A549 (cell line): ENCODE measurements around the gene SETD2. TPM values are rescaled to one million over a fixed set of nuclear protein-coding genes. Genes with fewer than 3 reads are reported as not detected.
"Not testable (repeated sequence)": the region's sequence is repeated elsewhere in the genome, so short reads cannot be mapped to it uniquely, and the experiment has no call there.

Experiments used
- ATAC-seq, 2 experiments: fragments of 200-7000 bp in 1 of 2; fragments of >200 bp in 1 of 2; cut with Nextera tagmentation in 1 of 2; cut with Tn5 transposase in 1 of 2; 3 replicates each; pipeline versions ENCODE4 v1.8.0 to v1.9.1; 2018 to 2020; ENCODE audit warnings: mild to moderate bottlenecking in 1 of 2, moderate library complexity in 1 of 2
- CTCF ChIA-PET: fragments of 300-600 bp; sonication (Branson Sonifier 250); formaldehyde crosslinking; extraction: SDS; loops from one replicate; lab custom pipeline; 2021; ENCODE audit warnings: antibody characterized with exemption, inconsistent platforms; lab: Yijun Ruan, JAX
- POLR2A ChIA-PET: fragments of 350-600 bp; formaldehyde crosslinking; extraction: SDS; loops from one replicate; lab custom pipeline; 2021; ENCODE audit warnings: antibody characterized with exemption, inconsistent platforms; lab: Yijun Ruan, JAX
- DNase-seq, 2 experiments: peaks; one replicate each; pipeline versions ENCODE4 v3.0.0 to v3.0.0-alpha.2; 2011 to 2016; ENCODE audit warnings: low read depth in 1 of 2, low spot score in 1 of 2
- FAIRE-seq: peaks from 2 replicates; lab custom pipeline; 2011; peaks lifted over from hg19 to GRCh38; lab: Jason Lieb, UNC
- H3K27ac ChIP-seq, 2 experiments: fragments of >200 bp; sonication (Bioruptor Twin); formaldehyde crosslinking; 3 replicates each; pipeline ENCODE4 v1.5.1; 2016 to 2017
- H3K4me1 ChIP-seq: fragments of >200 bp; sonication (Bioruptor Twin); formaldehyde crosslinking; 3 replicates; pipeline ENCODE4 v1.6.1; 2016
- H3K4me2 ChIP-seq: fragments of >200 bp; sonication (Bioruptor Twin); formaldehyde crosslinking; 3 replicates; pipeline ENCODE4 v1.6.1; 2016
- H3K4me3 ChIP-seq: fragments of >200 bp; sonication (Bioruptor Twin); formaldehyde crosslinking; 3 replicates; pipeline ENCODE4 v1.5.1; 2016
- H3K9me3 ChIP-seq: fragments of >200 bp; sonication (Bioruptor Twin); formaldehyde crosslinking; 3 replicates; pipeline ENCODE4 v1.6.1; 2016
- CBX8 ChIP-seq: fragments of 200-600 bp; sonication (generic); IDR thresholded peaks from 2 replicates; pipeline ENCODE4 v1.6.1; 2016
- CEBPB ChIP-seq, 2 experiments: fragments of >200 bp in 1 of 2; sonication (Bioruptor Twin) in 1 of 2; formaldehyde crosslinking in 1 of 2; IDR thresholded peaks; 2 replicates each; pipeline ENCODE4 v1.6.1; 2012 to 2016
- CHD4 ChIP-seq: fragments of 200-600 bp; sonication (generic); IDR thresholded peaks from 2 replicates; pipeline ENCODE4 v1.6.1; 2016; ENCODE audit warnings: antibody characterized with exemption, mild to moderate bottlenecking, borderline replicate concordance
- CTCF ChIP-seq: fragments of >200 bp; sonication (Bioruptor Twin); formaldehyde crosslinking; IDR thresholded peaks from 3 replicates; pipeline ENCODE4 v1.5.1; 2016
- E2F6 ChIP-seq: IDR thresholded peaks from 2 replicates; pipeline ENCODE4 v1.6.1; 2012; ENCODE audit warnings: low read depth, borderline replicate concordance
- EP300 ChIP-seq, 2 experiments: fragments of >200 bp; sonication (Bioruptor Twin); formaldehyde crosslinking; IDR thresholded peaks; 2 replicates in 1 of 2; 3 replicates in 1 of 2; pipeline ENCODE4 v1.6.1; 2016 to 2017
- FOXS1 ChIP-seq: fragments of 250-450 bp; sonication (Bioruptor Pico); IDR thresholded peaks from 2 replicates; pipeline ENCODE4 v1.5.0; 2020; ENCODE audit warnings: mild to moderate bottlenecking, moderate library complexity
- JUN ChIP-seq, 2 experiments: fragments of >200 bp; sonication (Bioruptor Twin); formaldehyde crosslinking; IDR thresholded peaks; 2 replicates in 1 of 2; 3 replicates in 1 of 2; pipeline ENCODE4 v1.6.1; 2016 to 2017
- KDM5A ChIP-seq: fragments of 200-600 bp; sonication (generic); IDR thresholded peaks from 2 replicates; pipeline ENCODE4 v1.6.1; 2016; ENCODE audit warnings: antibody characterized with exemption, mild to moderate bottlenecking
- MAX ChIP-seq: IDR thresholded peaks from 2 replicates; pipeline ENCODE4 v1.6.1; 2012
- NFE2L2 ChIP-seq: fragments of 150-350 bp; conservative IDR thresholded peaks from 2 replicates; pipeline ENCODE4 v1.6.1; 2014; ENCODE audit warnings: low read length
- PBX3 ChIP-seq: IDR thresholded peaks from 2 replicates; pipeline ENCODE4 v1.6.1; 2012
- POLR2A ChIP-seq: IDR thresholded peaks from 2 replicates; pipeline ENCODE4 v1.6.1; 2012; ENCODE audit warnings: mild to moderate bottlenecking, low read length
- TFCP2L1 ChIP-seq: fragments of 250-450 bp; sonication (Bioruptor Pico); IDR thresholded peaks from 2 replicates; pipeline ENCODE4 v1.5.0; 2021; ENCODE audit warnings: mild to moderate bottlenecking
- TP53 ChIP-seq: fragments of 250-450 bp; sonication (Bioruptor Pico); IDR thresholded peaks from 2 replicates; pipeline ENCODE4 v1.5.0; 2021; ENCODE audit warnings: mild to moderate bottlenecking, moderate library complexity
- ZC3H11A ChIP-seq: fragments of 450-650 bp; IDR thresholded peaks from 2 replicates; pipeline ENCODE4 v1.6.1; 2014; ENCODE audit warnings: antibody characterized with exemption, mild to moderate bottlenecking
- ZFP36 ChIP-seq: fragments of 450-650 bp; IDR thresholded peaks from 2 replicates; pipeline ENCODE4 v1.6.1; 2014; ENCODE audit warnings: borderline replicate concordance; ENCODE audit not compliant: partially characterized antibody
- WGBS: methylation state at CpG from one replicate; pipeline ENCODE4 v1.1.6; 2017; ENCODE audit errors: missing lambda C conversion rate; 5-methylcytosine and 5-hydroxymethylcytosine counted together
- polyA plus RNA-seq, 4 experiments: library from polyadenylated mRNA; depleted of rRNA in 3 of 4; stranded (reverse); fragments of >200 nt; fragmentation: RNase III in 1 of 4; extraction: RNeasy Plus Mini Kit Qiagen cat#74134 plus additional on column Dnase treatment in 1 of 4; gene quantifications; 2 replicates in 3 of 4; 3 replicates in 1 of 4; pipeline ENCODE4 v1.2.3, GENCODE V29; 2011 to 2017

Gene SETD2
- polyA plus RNA-seq, 2 of the 4 experiments (the other 2 are of a cell fraction) = 16.8 to 26.1 TPM

- POLR2A ChIA-PET = interaction anchor here (0.6 kb wide), 1 partner anchor 148 kb away, joined by 4 read pairs; no protein-coding TSS in a partner anchor
- H3K27ac ChIP-seq = no peak overlapping the region
- DNase-seq = no peak
- H3K4me2 ChIP-seq = no peak overlapping the region
- 92% methylated on average over 1 of the region's 1 CpG for WGBS
- no peak for ATAC-seq
- no peak overlapping the region for H3K4me3 ChIP-seq
- CTCF ChIA-PET = no interaction called here
- no peak for TF ChIP-seq KDM5A
- TF ChIP-seq ZFP36 = no peak
- no peak for TF ChIP-seq CBX8
- no peak for TF ChIP-seq CTCF
- TF ChIP-seq, all 56 proteins: peak for 0
- H3K4me1 ChIP-seq = no peaks in the 10 kb centered on the region; the same call in 2 of the 3 replicates
- FAIRE-seq = no peak
- no peaks in the 10 kb centered on the region for H3K9me3 ChIP-seq
Measured at GRCh38 chr3:47028667-47029066, 135.2 kb downstream of the SETD2 start.

GRCh38 chr3:47028146-47028545 is 135.8 kb downstream of the SETD2 start:
- ATAC-seq (no peak), DNase-seq (no peak), FAIRE-seq (no peak)
- POLR2A ChIA-PET = no interaction called here
- H3K27ac ChIP-seq = no peak overlapping the region
- no peaks in the 10 kb centered on the region for H3K9me3 ChIP-seq
- CTCF ChIA-PET = no interaction called here
- TF ChIP-seq JUN (IDR thresholded peaks at IDR 0.05) (no peak), NFE2L2 (no peak), CHD4 (no peak), POLR2A (no peak), CEBPB (IDR thresholded peaks at IDR 0.05) (no peak), MAX (no peak), ZC3H11A (no peak), ZFP36 (no peak), TFCP2L1 (CRISPR knock-in tag) (no peak), TP53 (CRISPR knock-in tag) (no peak), PBX3 (no peak), E2F6 (no peak), FOXS1 (no peak), CTCF (no peak), EP300 (IDR thresholded peaks at IDR 0.05) (no peak)
- WGBS = 68% methylated on average over 3 of the region's 3 CpGs
- no peak overlapping the region for H3K4me2 ChIP-seq
- H3K4me3 ChIP-seq = no peak overlapping the region
- no peaks in the 10 kb centered on the region; the same call in 2 of the 3 replicates for H3K4me1 ChIP-seq

- H3K27ac ChIP-seq, H3K4me3 ChIP-seq, H3K4me1 ChIP-seq, ATAC-seq, DNase-seq, FAIRE-seq, H3K9me3 ChIP-seq, H3K4me2 ChIP-seq, CTCF ChIA-PET, POLR2A ChIA-PET: not testable (repeated sequence)
- 93% methylated on average over 1 of the region's 1 CpG for WGBS
Measured at GRCh38 chr3:47026432-47026831, 137.5 kb downstream of the SETD2 start.
